B cell (primary cell): ENCODE measurements around the gene DCST2. TPM values are rescaled to one million over a fixed set of nuclear protein-coding genes. Genes with fewer than 3 reads are reported as not detected.
A peak's percentile ranks its signal among the peaks of the same experiment; 100 is the strongest.

Experiments
- ATAC-seq: fragments of 200-7000 bp; cut with Tn5 transposase; one replicate; pipeline ENCODE4 v1.10.0; 2021; ENCODE audit warnings: low read depth, mild to moderate bottlenecking, moderate number of reproducible peaks, moderate library complexity
- CTCF ChIA-PET: fragments of 350-600 bp; sonication (Branson Sonifier 250); formaldehyde crosslinking; loops from one replicate; lab custom pipeline; 2021; ENCODE audit warnings: antibody characterized with exemption, inconsistent platforms; lab: Charles Lee
- POLR2A ChIA-PET: fragments of 350-600 bp; sonication (Branson Sonifier 250); formaldehyde crosslinking; loops from one replicate; lab custom pipeline; 2021; ENCODE audit warnings: antibody characterized with exemption; lab: Charles Lee
- DNase-seq: peaks from one replicate; pipeline ENCODE4 v3.0.0; 2013
- H2AFZ ChIP-seq: 2 replicates; pipeline ENCODE4 v1.6.1; 2012; ENCODE audit warnings: mild to moderate bottlenecking, low read depth, low read length; ENCODE audit not compliant: insufficient read depth, poor library complexity, severe bottlenecking
- H3K27ac ChIP-seq, 2 donors: 1 replicate in 1 of 2; 2 replicates in 1 of 2; pipeline ENCODE4 v1.5.1; 2012 to 2013; ENCODE audit warnings: low read length in 2 of 2, mild to moderate bottlenecking in 2 of 2, moderate library complexity in 1 of 2
- H3K27me3 ChIP-seq, 4 experiments: fragments of 200-600 bp in 1 of 4; sonication (generic) in 1 of 4; replicated peaks in 1 of 4; 1 replicate in 2 of 4; 2 replicates in 2 of 4; pipeline versions ENCODE4 v1.6.1 to v1.7.0; 2013 to 2016; ENCODE audit warnings: low read length in 3 of 4, mild to moderate bottlenecking in 2 of 4, mixed read lengths in 1 of 4, moderate library complexity in 1 of 4; ENCODE audit not compliant: insufficient read depth in 4 of 4, control insufficient read depth in 3 of 4; ENCODE audit errors: control extremely low read depth in 1 of 4
- H3K36me3 ChIP-seq, 2 experiments: replicated peaks in 1 of 2; 1 replicate in 1 of 2; 2 replicates in 1 of 2; pipeline versions ENCODE4 v1.6.1 to v1.7.1; 2013; ENCODE audit warnings: low read length in 1 of 2; ENCODE audit not compliant: insufficient read depth in 2 of 2, control insufficient read depth in 1 of 2; ENCODE audit errors: control extremely low read depth in 1 of 2, extremely low read depth in 1 of 2
- H3K4me1 ChIP-seq, 2 donors: fragments of 200-600 bp in 1 of 2; sonication (generic) in 1 of 2; 1 replicate in 1 of 2; 2 replicates in 1 of 2; pipeline versions ENCODE4 v1.5.1 to v1.6.1; 2013 to 2017; ENCODE audit warnings: low read length in 2 of 2; ENCODE audit not compliant: control insufficient read depth in 2 of 2, insufficient read depth in 2 of 2
- H3K4me2 ChIP-seq: replicated peaks from 2 replicates; pipeline ENCODE3; 2012; ENCODE audit warnings: mild to moderate bottlenecking, low read depth, low read length; ENCODE audit not compliant: poor library complexity, severe bottlenecking
- H3K4me3 ChIP-seq, 5 experiments: fragments of 200-600 bp in 1 of 5; sonication (generic) in 1 of 5; 1 replicate in 3 of 5; 2 replicates in 2 of 5; pipeline versions ENCODE4 v1.5.1 to v1.7.0; 2011 to 2016; ENCODE audit warnings: low read length in 4 of 5, mild to moderate bottlenecking in 4 of 5, low read depth in 2 of 5, control low read depth in 1 of 5, moderate library complexity in 1 of 5; ENCODE audit not compliant: insufficient read depth in 1 of 5; ENCODE audit errors: control extremely low read depth in 1 of 5, extremely low read depth in 1 of 5
- H3K79me2 ChIP-seq: fragments of 200-600 bp; sonication (generic); one replicate; pipeline ENCODE4 v1.6.0; 2016; ENCODE audit warnings: low read length; ENCODE audit not compliant: control insufficient read depth, insufficient read depth
- H3K9ac ChIP-seq: fragments of 200-600 bp; sonication (generic); 2 replicates; pipeline ENCODE4 v1.6.1; 2017; ENCODE audit warnings: mild to moderate bottlenecking, low read length, moderate library complexity
- H3K9me3 ChIP-seq, 3 donors: one replicate each; pipeline versions ENCODE4 v1.6.1 to v1.7.1; 2013; ENCODE audit warnings: low read length in 2 of 3; ENCODE audit not compliant: control insufficient read depth in 2 of 3, insufficient read depth in 1 of 3; ENCODE audit errors: control extremely low read depth in 1 of 3
- H4K20me1 ChIP-seq: 2 replicates; pipeline ENCODE4 v1.6.0; 2012; ENCODE audit warnings: mild to moderate bottlenecking, low read length; ENCODE audit not compliant: insufficient read depth, control insufficient read depth, poor library complexity, severe bottlenecking
- H3K27ac Mint-ChIP-seq: one replicate; pipeline ENCODE4 v1.8.0; 2021; ENCODE audit warnings: mixed read lengths
- H3K27me3 Mint-ChIP-seq: one replicate; pipeline ENCODE4 v1.8.0; 2021; ENCODE audit warnings: mixed read lengths
- H3K4me1 Mint-ChIP-seq: one replicate; pipeline ENCODE4 v1.8.0; 2021; ENCODE audit warnings: mixed read lengths
- H3K4me3 Mint-ChIP-seq: one replicate; pipeline ENCODE4 v1.8.0; 2021; ENCODE audit warnings: mixed read lengths
- H3K9me3 Mint-ChIP-seq: one replicate; pipeline ENCODE4 v1.8.0; 2022; ENCODE audit warnings: mixed read lengths; ENCODE audit not compliant: insufficient read depth
- CTCF ChIP-seq: fragments of 200-600 bp; IDR thresholded peaks from one replicate; pipeline ENCODE4 v1.8.0; 2022; ENCODE audit warnings: antibody characterized with exemption, mild to moderate bottlenecking
- EZH2 ChIP-seq: IDR thresholded peaks from 2 replicates; pipeline ENCODE4 v1.6.1; 2012; ENCODE audit warnings: borderline replicate concordance, low read depth, mild to moderate bottlenecking, moderate library complexity, low read length; ENCODE audit not compliant: insufficient read depth, poor library complexity, severe bottlenecking
- WGBS: methylation state at CpG from one replicate; pipeline ENCODE4 v1.1.5; 2013; ENCODE audit warnings: missing lambda C conversion rate; ENCODE audit not compliant: insufficient coverage; 5-methylcytosine and 5-hydroxymethylcytosine counted together
- intact Hi-C: fragments of 100-400 bp; cut with micrococcal nuclease; formaldehyde crosslinking; loops from one replicate; pipeline ENCODE4 v1.10.0; 2022
- polyA plus RNA-seq: library from polyadenylated mRNA; depleted of rRNA; stranded (reverse); fragments of >200 nt; gene quantifications from 2 replicates; pipeline ENCODE4 v1.2.3, GENCODE V29; 2012
- total RNA-seq, 2 donors: library from RNA; stranded (reverse); fragments of 120-200 nt in 1 of 2; gene quantifications; 1 replicate in 1 of 2; 2 replicates in 1 of 2; pipeline versions ENCODE4 v1.2.3 to v1.2.4, GENCODE V29; 2013 to 2022

Gene DCST2
- total and polyA plus RNA-seq, 2 donors (not counting 1 experiment from before 2014, with no cell fraction given): 0.89 to 5.4 TPM

- DNase-seq (peak; percentile 94), ATAC-seq (peak; percentile 84)
- H3K4me1 Mint-ChIP-seq: peaks cover 47% of the 10 kb centered on the region
- H3K9me3 ChIP-seq: no peaks in the 10 kb centered on the region
- peak within 1 kb of the TSS; percentile 80 for H2AFZ ChIP-seq
- peaks cover 24% of the 10 kb centered on the region for H3K79me2 ChIP-seq
- H3K27ac Mint-ChIP-seq: peak within 1 kb of the TSS; percentile 87
- peak within 1 kb of the TSS; percentile 96 for H3K4me2 ChIP-seq
- intact Hi-C loops: loop anchor here (1.0 to 10.0 kb wide), 10 partner anchors 8 to 1391 kb away; partner anchors contain the start of genes ADAR and ILF2
- H3K4me3 Mint-ChIP-seq: peak within 1 kb of the TSS; percentile 94
- H3K9ac ChIP-seq: peak within 1 kb of the TSS; percentile 82
- WGBS: under 1% methylated on average over 46 of the region's 57 CpGs
- H3K27me3 Mint-ChIP-seq: no peaks in the 10 kb centered on the region
- TF ChIP-seq CTCF (no peak), EZH2 (no peak)
- H3K9me3 Mint-ChIP-seq: no peaks in the 10 kb centered on the region
- peak within 1 kb of the TSS; percentile 68 to 78 (median 74) for H3K4me3 ChIP-seq
- H4K20me1 ChIP-seq: peaks cover 38% of the 10 kb centered on the region
- H3K4me1 ChIP-seq: peaks cover 27 to 50% of the 10 kb centered on the region in 2 donors
- peaks cover 0 to 3% (median 0%) of the 10 kb centered on the region in 4 experiments for H3K27me3 ChIP-seq
- H3K27ac ChIP-seq: peak within 1 kb of the TSS; percentile 25 to 55
- ChIA-PET CTCF (interaction anchor here (0.8 to 20.2 kb wide), 13 partner anchors 8 to 130 kb away, joined by 3 to 370 read pairs (median 6); partner anchors contain the start of genes ADAM15, EFNA3 and KRTCAP2), POLR2A (interaction anchor here (0.9 to 2.4 kb wide), 3 partner anchors 13 to 109 kb away, joined by 3 to 18 read pairs (median 6); partner anchors contain the start of gene ADAM15)
- H3K36me3 ChIP-seq: peaks cover 0 to 14% of the 10 kb centered on the region in 2 experiments
Measured at GRCh38 chr1:155063550-155064110, 30.0 kb upstream of the DCST2 start, which contains the start of gene EFNA4. Gene EFNA4 (plus strand): TSS chr1:155063740. CDS start chr1:155063824, 84 bp downstream.
